ENCODE measurements around the gene WWP2. TPM values are rescaled to one million over a fixed set of nuclear protein-coding genes. Genes with fewer than 3 reads are reported as not detected.

WWP2 gene
- total RNA-seq, 1 experiment from 2014 or later = 15.1 TPM

GRCh38 chr16:69926241-69926640 is 164.1 kb downstream of the WWP2 start:
- DNase-seq (ENCODE audit: low spot score) = no peak

GRCh38 chr16:69927056-69927757 is 165.1 kb downstream of the WWP2 start:
- DNase-seq (ENCODE audit: low spot score) = no peak

- no peak for DNase-seq (ENCODE audit: low spot score)
Measured at GRCh38 chr16:69928856-69929400, 166.8 kb downstream of the WWP2 start.

GRCh38 chr16:69929480-69929879 is 167.3 kb downstream of the WWP2 start:
- DNase-seq (ENCODE audit: low spot score) = no peak

GRCh38 chr16:69930117-69930776 is 168.1 kb downstream of the WWP2 start:
- peak; percentile 40 for DNase-seq (ENCODE audit: low spot score)

- DNase-seq (ENCODE audit: low spot score) = no peak
Measured at GRCh38 chr16:69931631-69932030, 169.5 kb downstream of the WWP2 start.

GRCh38 chr16:69932228-69932627 is 170.1 kb downstream of the WWP2 start:
- DNase-seq (ENCODE audit: low spot score) = no peak

GRCh38 chr16:69932691-69933392 is 170.7 kb downstream of the WWP2 start:
- no peak for DNase-seq (ENCODE audit: low spot score)

GRCh38 chr16:69934044-69934443 is 171.9 kb downstream of the WWP2 start:
- no peak for DNase-seq (ENCODE audit: low spot score)

- no peak for DNase-seq (ENCODE audit: low spot score)
Measured at GRCh38 chr16:69934751-69935150, 172.6 kb downstream of the WWP2 start.

GRCh38 chr16:69935278-69935711 is 173.2 kb downstream of the WWP2 start:
- DNase-seq (ENCODE audit: low spot score) = no peak

- DNase-seq (ENCODE audit: low spot score) = no peak
Measured at GRCh38 chr16:69935740-69936139, 173.6 kb downstream of the WWP2 start.

- no peak for DNase-seq (ENCODE audit: low spot score)
Measured at GRCh38 chr16:69936252-69936651, 174.1 kb downstream of the WWP2 start.

GRCh38 chr16:69936751-69937211 is 174.6 kb downstream of the WWP2 start:
- no peak for DNase-seq (ENCODE audit: low spot score)

GRCh38 chr16:69937465-69937951 is 175.4 kb downstream of the WWP2 start:
- DNase-seq (ENCODE audit: low spot score) = no peak

GRCh38 chr16:69938981-69939820 is 177.1 kb downstream of the WWP2 start:
- DNase-seq (ENCODE audit: low spot score) = no peak

GRCh38 chr16:69939821-69940585 is 177.9 kb downstream of the WWP2 start:
- no peak for DNase-seq (ENCODE audit: low spot score)

GRCh38 chr16:69940676-69941075 is 178.5 kb downstream of the WWP2 start:
- DNase-seq (ENCODE audit: low spot score) = no peak

GRCh38 chr16:69941251-69942098 is 179.3 kb downstream of the WWP2 start:
- no peak for DNase-seq (ENCODE audit: low spot score)

GRCh38 chr16:69942099-69942491 is 180.0 kb downstream of the WWP2 start:
- DNase-seq (ENCODE audit: low spot score) = no peak
